Hindlimb muscle (tissue), 1 donor: Measurements from ENCODE around the gene PPIB. TPM values are rescaled to one million over a fixed set of nuclear protein-coding genes. Genes with fewer than 3 reads are reported as not detected.

Source experiments
- DNase-seq: peaks from one replicate; pipeline ENCODE4 v3.0.0-alpha.2; 2013
- polyA plus RNA-seq: library from polyadenylated mRNA; unstranded; fragments of 120-200 nt; gene quantifications from one replicate; pipeline ENCODE4 v1.2.1, GENCODE V29; 2013; ENCODE audit not compliant: insufficient read length

PPIB gene
- polyA plus RNA-seq, result 244 TPM

DNA sequence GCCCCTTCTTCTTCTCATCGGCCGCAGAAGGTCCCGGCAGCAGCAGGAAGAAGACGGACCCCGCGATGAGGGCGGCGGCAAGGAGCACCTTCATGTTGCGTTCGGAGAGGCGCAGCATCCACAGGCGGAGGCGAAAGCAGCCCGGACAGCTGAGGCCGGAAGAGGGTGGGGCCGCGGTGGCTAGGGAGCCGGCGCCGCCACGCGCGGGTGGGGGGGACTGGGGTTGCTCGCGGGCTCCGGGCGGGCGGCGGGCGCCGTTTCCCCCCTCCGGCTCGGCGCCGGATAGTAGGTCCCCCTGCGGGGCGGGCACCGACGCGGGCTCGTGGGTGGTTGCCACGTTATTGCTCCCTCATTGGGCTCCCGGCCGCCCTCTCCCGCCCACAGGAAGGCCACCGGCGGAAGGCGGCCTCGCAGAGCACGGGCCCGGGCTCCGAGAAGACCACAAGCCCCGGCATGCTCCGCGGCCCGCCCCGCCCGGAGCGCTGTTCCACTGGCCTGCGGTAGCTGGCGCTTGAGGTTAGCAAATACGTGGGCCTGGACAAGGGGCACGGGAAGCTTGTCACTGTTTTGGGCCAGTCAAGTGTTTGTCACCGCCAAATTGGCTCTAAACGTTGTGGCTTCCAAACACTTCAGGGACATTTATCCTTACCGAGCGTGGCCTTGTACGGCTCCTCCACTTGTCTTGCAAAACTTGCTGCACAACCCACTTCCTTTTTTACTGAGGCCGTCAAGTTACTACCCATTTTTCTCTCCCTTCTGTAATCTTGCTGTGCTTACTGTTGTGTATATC is at the start of gene PPIB:
Gene PPIB, minus strand, starts transcription at position 154 of the 790 bp plus-strand sequence. Its CDS starts 36 bp downstream, at position 118.
- peak; percentile 99 for DNase-seq

DNA sequence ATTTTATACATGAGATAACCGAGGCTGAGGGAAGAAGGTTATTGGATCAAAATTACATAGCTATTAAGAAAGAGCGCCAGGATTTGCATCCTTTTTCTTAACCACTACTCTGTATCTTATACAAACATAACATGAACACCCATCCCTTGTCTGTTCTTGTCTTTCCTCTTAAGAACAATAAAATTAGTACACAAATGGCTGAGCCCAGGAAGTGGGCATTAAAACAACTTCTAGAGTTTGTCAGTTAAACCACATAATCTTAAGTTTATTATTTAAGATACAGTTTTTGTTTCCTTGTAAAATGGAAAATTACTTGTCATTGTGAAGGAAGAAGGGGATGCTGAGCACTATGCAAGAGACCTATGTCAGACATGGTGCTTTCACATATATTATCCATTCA is 48.9 kb upstream of the PPIB start:
- DNase-seq, result no peak

DNA sequence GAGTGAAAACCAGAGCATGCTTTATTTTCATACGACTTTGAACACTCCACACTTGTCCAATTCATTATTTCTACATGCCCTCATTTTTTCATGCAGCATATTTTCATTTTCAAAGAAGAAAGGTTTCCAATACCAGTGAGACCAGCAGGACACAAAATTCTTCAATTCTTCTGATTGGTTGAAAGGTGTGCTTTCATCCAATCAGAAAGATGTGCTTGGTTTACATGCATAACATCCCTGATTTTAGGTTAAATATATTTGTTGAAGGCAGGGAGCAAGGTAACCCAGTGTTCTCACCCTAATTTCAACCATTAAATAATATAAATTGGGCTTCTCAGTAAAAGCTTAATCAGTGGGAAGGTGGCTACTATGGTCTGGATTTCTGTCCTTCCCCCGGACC is 47.5 kb upstream of the PPIB start:
- no peak for DNase-seq

DNA sequence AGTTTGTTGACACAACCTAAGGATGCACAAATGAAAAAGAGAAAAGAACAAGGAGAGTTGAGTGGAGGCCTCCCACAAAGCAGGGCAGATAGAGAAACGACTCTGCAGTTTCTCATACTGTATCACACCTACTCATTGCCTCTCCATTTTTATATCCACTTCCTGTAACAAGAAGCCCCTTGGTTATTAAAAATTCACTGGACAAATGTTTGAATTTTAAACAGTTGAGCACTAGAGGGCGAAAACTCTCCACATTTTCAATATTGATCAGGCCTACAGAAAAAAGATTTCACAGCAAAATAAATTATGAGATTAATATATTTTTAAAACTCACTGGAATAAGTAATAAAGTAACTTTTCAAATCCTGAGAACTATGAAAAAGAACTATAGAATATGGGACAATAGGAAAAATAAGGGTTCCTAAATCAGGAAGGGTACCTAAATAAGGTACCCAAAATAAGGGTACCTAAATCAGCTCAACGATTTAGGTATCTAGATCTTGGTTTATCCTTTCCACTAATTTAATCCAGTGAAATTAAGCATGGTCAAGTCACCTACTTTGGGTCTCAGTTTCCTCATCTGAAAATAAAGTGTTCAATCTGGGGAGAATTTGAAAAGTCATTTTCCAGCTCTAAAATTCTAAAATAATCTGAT is 47.0 kb upstream of the PPIB start:
- DNase-seq, result peak; percentile 21

DNA sequence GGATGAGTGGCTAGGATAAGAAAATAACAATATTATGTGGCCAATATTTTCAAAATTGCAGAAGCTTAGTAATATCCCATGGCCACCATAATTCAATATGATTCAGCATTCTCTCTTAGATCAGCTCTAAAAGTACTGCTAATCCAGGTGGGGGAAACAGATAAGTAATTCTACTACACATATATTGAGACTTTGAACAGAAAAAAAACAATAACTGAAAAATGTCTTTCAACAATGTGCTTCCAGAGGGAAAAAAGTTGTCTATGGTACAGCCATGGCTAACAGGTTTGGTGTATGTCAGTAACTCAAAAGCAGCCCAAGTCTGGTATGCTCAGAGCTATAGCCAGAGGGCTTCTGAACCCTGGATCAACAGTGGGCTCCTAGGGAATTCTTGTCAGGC is 42.4 kb upstream of the PPIB start:
- DNase-seq, result no peak

DNA sequence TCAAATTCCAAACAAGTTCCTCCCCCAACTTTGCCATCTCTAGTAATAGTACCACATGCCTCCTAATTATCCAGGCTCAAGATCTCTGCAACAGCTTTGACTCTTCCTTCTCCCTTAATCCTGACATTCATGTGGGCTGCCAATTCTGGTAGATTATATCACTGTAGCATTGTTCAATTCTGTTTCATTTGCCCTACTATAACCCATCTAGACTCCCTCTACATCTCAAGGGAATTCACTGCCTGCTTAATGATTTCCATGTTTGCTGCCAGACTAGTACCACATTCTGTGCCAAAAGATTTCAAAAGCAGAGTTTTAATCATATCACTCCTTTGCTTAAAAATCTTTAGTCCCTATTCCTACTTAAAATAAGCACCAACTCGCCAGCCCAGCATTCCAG is 34.6 kb upstream of the PPIB start:
- DNase-seq, result no peak

DNA sequence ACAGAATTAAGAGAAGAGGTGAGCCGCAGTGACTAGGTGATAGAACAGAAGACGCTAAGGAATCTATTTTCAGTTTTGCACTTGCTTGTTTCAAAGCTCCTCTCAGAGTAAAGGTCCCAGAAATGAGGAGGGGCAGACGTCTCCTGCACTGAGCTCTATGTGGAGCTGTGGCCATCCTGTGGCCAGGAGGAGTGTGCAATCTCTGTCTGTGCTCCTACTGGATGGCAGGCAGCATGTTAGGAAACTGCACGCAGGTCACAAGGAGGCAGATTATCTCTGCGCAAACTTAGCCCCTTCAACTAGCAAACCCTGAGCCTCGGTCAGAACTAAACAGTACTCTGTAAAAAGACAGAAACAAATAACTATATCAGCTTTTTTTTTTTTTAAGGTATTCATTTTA is 31.1 kb upstream of the PPIB start:
- no peak for DNase-seq

DNA sequence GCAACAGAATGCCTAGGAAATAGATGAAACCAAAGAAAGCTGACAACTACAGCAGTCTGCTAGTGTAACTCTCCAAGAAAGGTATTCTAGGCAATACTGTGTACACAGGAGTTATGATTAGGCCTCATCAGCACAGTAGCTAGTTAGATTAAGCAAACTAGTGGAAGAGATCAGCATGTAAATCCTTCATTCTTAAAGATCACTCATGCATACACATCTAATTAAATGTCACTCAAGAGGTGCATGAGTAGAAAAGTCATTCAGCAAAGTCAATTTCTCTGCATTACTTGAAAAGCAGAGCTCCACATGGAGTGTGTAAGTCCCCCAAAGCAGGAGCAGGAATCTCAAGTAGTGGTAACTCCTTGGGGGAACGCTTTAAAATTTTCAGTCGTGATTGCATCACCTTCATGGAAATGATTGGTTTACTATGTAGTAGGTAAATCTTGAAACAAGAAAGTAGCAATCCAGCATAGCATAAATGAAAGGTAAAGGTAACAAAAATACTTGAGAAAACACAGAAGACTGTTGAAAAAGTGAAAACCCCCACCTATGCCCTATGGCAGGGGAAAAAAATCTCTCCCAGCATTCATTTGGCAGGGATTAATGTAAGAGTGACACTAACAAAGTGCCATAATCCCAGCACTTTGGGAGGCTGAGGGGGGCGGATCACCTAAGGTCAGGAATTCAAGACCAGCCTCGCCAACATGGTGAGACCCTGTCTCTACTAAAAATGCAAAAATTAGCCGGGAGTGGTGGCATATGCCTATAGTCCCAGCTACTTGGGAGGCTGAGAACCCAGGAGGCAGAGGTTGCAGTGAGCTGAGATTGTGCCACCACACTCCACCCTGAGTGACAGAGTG is 29.4 kb upstream of the PPIB start:
- DNase-seq, result no peak

DNA sequence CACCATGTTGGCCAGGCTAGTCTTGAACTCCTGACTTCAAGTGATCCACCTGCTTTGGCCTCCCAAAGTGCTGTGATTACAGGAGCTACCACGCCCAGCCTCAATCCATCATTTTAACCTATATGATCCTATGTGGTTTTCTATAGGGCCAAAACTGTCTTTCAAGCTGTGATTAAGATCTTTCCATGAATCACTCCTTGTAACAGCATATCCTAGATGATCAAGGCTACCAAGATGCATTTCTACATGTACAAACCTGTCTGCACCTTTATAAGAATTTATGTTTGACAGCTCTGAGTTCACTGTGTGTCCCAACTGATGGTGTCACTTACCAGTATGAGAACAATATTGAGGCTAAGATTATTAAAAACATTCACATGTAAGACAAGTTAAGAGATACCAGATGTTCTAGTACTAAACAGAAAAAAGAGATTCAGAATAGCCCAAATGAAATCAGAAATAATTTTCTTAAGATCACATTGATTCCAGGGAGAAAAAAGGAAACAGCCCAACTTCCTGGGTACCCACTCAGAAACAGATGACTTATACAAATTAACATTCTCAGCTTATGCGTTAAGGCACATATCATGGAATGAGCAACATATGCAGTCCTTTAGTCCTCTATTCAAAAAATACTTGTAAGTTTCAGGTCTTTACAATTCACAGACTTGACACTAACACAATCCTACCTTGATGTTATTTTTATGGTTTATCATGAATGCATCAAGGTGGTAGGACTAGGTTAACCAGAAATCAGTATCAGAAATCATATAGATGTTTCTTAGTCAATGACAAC is 24.8 kb upstream of the PPIB start:
- no peak for DNase-seq

DNA sequence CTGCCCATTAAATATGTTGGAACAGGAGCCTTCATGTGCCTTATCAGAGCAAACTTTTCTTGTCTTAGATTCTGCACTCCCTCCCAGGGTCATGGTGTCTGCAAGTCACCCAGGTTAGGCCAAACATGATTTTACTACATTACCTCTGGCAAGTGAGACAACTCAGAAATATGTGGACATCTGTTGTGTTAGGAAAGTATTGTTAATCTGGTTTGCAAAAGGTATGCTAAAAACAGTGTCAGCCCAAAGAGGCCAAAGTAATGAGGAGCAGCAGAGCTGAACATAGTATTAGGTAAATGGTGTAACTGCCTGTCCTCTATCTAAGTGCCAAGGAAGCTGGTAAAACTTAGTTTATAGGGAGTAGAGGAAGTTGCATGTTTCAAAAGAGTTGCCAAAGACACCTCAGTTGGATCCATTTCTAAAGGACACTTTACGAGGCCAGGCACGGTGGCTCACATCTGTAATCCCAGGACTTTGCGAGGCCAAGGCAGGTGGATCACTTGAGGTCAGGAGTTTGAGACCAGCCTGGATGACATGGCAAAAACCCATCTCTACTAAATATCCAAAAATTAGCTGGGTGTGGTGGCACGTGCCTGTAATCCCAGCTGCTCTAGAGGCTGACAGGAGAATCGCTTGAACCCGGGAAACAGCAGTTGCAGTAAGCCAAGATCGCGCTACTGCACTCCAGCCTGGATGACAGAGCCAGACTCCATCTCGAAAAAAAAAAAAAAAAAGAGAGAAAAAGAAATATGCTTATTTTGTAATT is 22.5 kb upstream of the PPIB start:
- no peak for DNase-seq

DNA sequence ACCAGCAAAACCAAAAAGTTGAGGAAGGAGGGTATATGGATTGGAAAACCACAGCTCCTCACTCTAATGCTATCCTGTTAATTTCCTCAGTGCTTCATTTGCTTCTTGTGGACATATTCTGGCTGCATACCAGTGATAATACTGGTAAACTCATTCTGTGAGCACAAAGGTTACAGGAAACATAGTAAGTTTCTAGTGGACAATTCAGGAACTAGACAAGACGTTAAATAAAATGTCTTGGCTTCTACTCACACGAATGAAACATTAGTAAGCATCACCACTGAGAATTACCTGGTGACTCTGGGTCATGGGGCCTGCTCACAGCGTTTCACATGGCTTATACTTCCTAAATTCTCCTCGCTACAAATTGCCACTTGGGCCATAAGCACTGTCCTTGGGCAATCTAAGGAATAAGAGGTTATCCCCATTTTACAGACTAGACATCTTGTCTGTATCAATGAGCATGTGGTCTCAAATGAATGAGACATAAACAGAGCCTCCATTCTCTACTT is 20.1 kb upstream of the PPIB start:
- no peak for DNase-seq

DNA sequence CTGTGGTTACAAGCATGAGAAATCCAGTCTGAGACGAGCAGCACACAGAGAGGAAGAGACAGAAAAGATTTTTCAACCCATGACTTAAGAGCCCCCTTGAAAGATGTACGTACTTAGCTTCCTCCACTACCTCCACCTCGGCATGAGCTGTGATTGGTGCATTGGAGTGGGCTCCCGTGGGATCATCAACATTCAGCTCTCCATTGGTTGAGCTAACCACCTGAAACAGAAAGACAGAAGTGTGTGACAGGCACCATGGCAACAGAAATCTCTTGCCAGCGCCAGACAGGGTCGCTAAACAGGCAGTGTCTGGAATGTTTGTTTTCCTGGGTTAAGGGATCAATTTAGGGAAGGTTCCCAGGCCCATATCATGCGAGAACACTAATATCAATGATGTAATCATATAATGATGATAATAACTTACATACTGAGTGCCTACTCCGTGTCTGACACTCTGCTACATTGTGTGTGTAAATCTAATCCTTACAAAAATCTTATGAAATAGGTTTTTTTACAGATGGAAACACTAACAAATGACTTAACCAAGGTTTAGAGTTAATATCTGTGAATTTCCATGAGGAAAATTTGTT is 17.5 kb upstream of the PPIB start:
- DNase-seq, result no peak

DNA sequence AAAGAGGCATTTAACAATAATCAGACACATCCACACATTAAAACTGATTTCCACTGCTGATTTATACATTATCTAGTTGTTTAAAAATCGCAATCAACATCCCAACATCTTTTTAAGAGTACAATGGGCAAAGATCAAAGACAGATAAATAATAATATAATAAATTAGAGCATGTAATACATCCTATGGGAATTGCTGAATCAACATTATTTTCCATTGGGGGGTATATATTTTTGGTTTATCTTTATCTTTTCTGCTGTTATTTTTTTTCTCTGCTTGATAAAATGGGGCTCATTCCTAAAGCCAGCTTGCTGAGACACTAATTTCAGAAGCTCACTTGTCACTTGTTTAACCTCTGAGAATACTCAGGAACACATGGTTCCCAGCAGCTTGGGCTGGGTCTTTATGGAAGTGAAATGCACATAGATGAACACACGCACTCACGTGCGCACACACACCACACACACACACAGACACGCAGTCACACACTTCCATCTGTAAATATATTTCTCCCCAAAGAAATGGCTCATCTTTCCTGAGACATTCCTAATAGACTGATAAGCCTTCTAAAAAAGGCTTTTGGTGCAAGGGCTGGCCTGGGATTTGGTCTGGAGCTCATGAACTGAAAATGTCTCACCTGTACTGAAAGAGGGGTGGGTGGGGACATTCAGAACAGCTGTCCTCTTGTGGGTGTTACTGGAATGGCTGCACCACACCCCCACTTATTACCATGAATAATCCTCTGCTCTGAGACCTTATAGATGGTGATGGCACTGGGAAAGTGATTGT is 3.5 kb upstream of the PPIB start:
- DNase-seq, result no peak

DNA sequence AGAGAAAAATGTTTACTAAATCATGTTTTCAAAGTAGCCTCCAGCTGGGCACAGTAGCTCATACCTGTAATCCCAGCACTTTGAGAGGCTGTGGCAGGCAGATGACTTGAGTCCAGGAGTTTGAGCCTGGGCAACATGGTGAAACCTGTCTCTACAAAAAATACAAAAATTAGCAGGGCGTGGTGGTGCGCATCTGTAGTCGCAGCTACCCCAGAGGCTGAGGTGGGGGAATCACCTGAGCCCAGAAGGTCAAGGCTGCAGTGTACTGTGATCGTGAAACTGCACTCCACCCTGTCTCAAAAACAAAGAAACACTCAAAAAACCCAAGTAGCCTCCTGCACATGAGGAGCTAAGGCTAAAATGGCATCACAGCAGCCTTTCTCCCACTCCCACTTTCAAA is 1.6 kb upstream of the PPIB start:
- no peak for DNase-seq

DNA sequence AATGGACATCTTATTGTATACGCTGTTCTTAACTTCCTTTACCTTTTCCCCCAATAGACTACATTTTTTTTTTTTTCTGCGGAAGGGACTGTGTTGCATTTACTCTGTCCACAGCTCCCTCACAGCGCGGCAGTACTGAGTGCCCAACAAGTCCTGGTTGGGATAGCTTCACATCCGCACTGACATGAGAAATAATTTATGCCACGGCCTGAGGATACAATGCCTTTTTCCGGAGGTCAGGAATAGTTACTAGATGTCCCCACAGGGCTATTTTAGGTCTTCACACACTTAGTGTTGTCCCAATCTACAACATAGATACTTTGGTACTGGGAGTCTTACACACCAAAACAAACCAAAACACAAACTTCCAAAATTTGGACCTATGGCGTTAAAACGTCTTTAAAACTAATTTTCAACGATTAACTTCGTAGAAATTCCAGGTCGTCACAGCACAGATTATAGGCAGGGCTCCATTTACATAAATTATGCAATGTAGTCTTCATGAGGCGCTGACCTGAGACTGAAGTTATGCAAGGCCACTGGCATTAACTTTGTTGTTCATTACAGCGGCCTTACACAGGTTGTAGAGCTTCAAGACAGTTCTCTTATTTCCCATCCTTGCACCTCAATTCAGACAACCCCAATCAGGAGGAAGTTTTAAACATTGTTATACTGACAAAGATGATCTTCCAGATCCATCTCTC is 989 bp upstream of the PPIB start:
- no peak for DNase-seq

DNA sequence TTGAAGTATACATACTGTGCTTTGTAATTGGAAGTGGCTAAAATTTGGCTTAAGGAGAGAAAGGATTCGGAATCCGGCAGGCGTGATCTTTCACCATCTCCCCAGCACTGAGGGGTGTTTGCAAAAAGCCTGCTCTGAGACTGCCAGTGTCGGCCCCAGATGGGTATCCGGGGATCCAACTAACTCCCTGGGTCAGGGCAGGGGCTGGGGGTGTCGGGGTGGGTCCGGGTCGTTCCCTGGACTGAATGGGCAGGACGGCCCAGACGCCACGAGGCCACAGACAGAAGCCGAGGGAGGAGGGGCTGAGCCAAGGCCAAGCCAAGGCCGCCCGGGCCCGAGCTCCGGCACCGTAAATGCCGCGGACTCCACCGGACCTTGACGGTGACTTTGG is 349 bp downstream of the PPIB start:
- DNase-seq, result no peak

DNA sequence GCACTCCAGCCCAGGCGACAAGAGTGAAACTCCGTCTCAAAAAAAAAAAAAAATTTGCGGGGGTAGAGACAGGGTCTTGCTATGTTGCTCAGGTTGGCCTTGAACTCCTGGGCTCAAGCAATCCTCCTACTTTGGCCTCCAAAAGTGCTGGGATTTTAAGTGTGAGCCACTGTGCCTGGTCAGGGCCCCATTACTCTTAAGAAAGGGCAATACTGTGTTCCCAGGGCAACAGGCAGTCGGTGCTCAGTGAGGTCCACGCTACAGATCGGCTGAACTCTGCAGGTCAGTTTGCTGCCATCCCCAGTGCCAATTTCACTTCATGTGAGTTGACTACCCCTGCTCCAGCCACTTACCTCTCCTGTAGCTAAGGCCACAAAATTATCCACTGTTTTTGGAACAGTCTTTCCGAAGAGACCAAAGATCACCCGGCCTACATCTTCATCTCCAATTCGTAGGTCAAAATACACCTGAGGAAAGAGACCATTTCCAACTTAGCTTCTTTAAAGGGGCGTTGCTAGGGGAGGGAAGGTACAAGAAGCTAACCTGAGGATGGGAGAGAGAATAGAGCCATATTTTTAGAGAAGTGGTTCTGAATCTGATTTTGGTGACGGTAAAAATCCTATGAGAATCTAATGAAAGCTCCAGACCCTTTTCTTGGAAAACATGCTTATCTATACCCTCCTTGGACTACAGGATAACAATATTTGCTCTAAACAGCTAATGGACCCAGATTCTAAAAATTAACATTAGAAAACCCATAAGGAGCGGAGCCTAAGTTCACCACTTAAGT is 939 bp downstream of the PPIB start:
- DNase-seq, result no peak

DNA sequence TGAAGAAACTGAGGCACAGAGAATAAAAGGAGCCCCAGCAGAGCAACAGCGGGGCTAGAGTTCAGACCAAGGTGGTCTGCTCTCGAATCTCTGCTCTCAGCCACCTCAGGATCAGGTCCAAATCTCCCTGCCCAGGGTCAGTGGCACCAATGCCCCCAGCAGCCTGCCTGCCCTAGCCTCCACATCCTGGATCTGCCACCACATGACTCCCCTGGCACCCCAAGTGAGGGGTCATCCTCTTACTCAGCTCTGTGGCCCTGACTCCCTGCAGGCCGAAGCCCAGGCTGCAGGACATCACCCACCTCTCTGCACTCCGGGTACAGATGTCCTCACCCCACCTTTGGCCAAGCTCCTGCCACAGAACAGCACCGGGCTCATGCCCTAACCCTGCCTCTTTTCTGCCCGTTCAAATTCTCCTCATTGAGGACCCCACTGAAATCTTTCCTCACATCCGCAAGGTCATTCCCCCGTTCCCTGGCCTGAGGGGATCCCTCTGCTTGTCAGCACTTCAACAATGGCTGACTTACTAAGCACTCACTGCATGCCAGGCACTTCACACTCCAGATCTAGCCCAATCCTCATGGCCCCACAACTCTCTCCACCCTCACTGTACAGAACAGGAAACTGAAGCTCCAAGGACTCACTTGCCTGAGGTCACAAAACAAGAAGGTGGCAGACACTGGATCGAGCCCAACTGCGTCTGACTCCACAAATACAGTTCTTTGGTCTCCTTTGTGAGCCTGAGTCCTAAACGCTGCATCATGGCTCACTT is 4.3 kb downstream of the PPIB start:
- no peak for DNase-seq
